ENCODE results near the gene RANBP17. TPM values are rescaled to one million over a fixed set of nuclear protein-coding genes. Genes with fewer than 3 reads are reported as not detected.

The RANBP17 gene
- total and polyA plus RNA-seq, 4 experiments from 2014 or later, result not detected

- Mint-ChIP-seq H3K4me3 (no peak overlapping the region), H3K27ac (no peak overlapping the region), H3K9me3 (peaks cover 0 to 10% (median 2%) of the 10 kb centered on the region in 8 donors), H3K27me3 (peaks cover 0 to 1% of the 10 kb centered on the region in 2 donors), H3K36me3 (no peaks in the 10 kb centered on the region), H3K4me1 (no peaks in the 10 kb centered on the region)
- H3K4me3 ChIP-seq (ENCODE audit: low read length in 2 of 2), result no peak overlapping the region
- H3K27ac ChIP-seq (ENCODE audit: low read depth, low read length), result no peak overlapping the region
- no peaks in the 10 kb centered on the region for H3K9me3 ChIP-seq (ENCODE audit: control insufficient read depth in 1 of 2, low read length in 2 of 2)
- ChIA-PET POLR2A (ENCODE audit: partially characterized antibody) (no interaction called here), CTCF (ENCODE audit: partially characterized antibody) (interaction anchor here (0.6 to 1.6 kb wide), 2 partner anchors 355 to 399 kb away, joined by 3 read pairs; no protein-coding TSS in a partner anchor)
- intact Hi-C loops (cut with micrococcal nuclease), result loop anchor here (5.0 kb wide), 1 partner anchor 356 kb away; no protein-coding TSS in a partner anchor
- H3K36me3 ChIP-seq (ENCODE audit: insufficient read depth, low read length), result no peaks in the 10 kb centered on the region
- H3K4me1 ChIP-seq (ENCODE audit: insufficient read depth, low read length), result no peaks in the 10 kb centered on the region
- no peak for DNase-seq
- no peaks in the 10 kb centered on the region for H3K27me3 ChIP-seq (ENCODE audit: insufficient read depth, low read length)
Observed at GRCh38 chr5:170986598-170986997, 124.8 kb downstream of the RANBP17 start.

GRCh38 chr5:170993476-170993875 is 131.7 kb downstream of the RANBP17 start:
- Mint-ChIP-seq H3K27me3 (peaks cover 0 to 2% of the 10 kb centered on the region in 2 donors), H3K36me3 (no peaks in the 10 kb centered on the region), H3K4me1 (no peaks in the 10 kb centered on the region), H3K27ac (no peak overlapping the region), H3K9me3 (peaks cover 0 to 2% (median 0%) of the 10 kb centered on the region in 8 donors), H3K4me3 (no peak overlapping the region)
- H3K27ac ChIP-seq (ENCODE audit: low read depth, low read length), result no peak overlapping the region
- CTCF ChIA-PET (ENCODE audit: partially characterized antibody), result no interaction called here
- H3K36me3 ChIP-seq (ENCODE audit: insufficient read depth, low read length), result no peaks in the 10 kb centered on the region
- no peaks in the 10 kb centered on the region for H3K9me3 ChIP-seq (ENCODE audit: control insufficient read depth in 1 of 2, low read length in 2 of 2)
- DNase-seq, result no peak
- intact Hi-C loops (cut with micrococcal nuclease), result no loop called here
- no peaks in the 10 kb centered on the region for H3K27me3 ChIP-seq (ENCODE audit: insufficient read depth, low read length)
- no peak overlapping the region for H3K4me3 ChIP-seq (ENCODE audit: low read length in 2 of 2)
- H3K4me1 ChIP-seq (ENCODE audit: insufficient read depth, low read length), result no peaks in the 10 kb centered on the region
- POLR2A ChIA-PET (ENCODE audit: partially characterized antibody), result no interaction called here

- H3K9me3 Mint-ChIP-seq, result peaks cover 2 to 10% (median 5%) of the 10 kb centered on the region in 8 donors
- H3K27ac ChIP-seq (ENCODE audit: low read depth, low read length), result no peak overlapping the region
- H3K4me1 Mint-ChIP-seq, result no peaks in the 10 kb centered on the region
- no peaks in the 10 kb centered on the region for H3K36me3 Mint-ChIP-seq
- POLR2A ChIA-PET (ENCODE audit: partially characterized antibody), result no interaction called here
- no peak overlapping the region for H3K4me3 ChIP-seq (ENCODE audit: low read length in 2 of 2)
- no peak overlapping the region for H3K4me3 Mint-ChIP-seq
- no peak overlapping the region for H3K27ac Mint-ChIP-seq
- intact Hi-C loops (cut with micrococcal nuclease), result no loop called here
- CTCF ChIA-PET (ENCODE audit: partially characterized antibody), result no interaction called here
- H3K27me3 Mint-ChIP-seq, result no peaks in the 10 kb centered on the region
- no peaks in the 10 kb centered on the region for H3K4me1 ChIP-seq (ENCODE audit: insufficient read depth, low read length)
- no peaks in the 10 kb centered on the region for H3K36me3 ChIP-seq (ENCODE audit: insufficient read depth, low read length)
- H3K9me3 ChIP-seq (ENCODE audit: control insufficient read depth in 1 of 2, low read length in 2 of 2), result no peaks in the 10 kb centered on the region
- H3K27me3 ChIP-seq (ENCODE audit: insufficient read depth, low read length), result no peaks in the 10 kb centered on the region
- no peak for DNase-seq
Observed at GRCh38 chr5:171010086-171010485, 148.3 kb downstream of the RANBP17 start.

- no peaks in the 10 kb centered on the region for H3K9me3 ChIP-seq (ENCODE audit: control insufficient read depth in 1 of 2, low read length in 2 of 2)
- H3K27ac ChIP-seq (ENCODE audit: low read depth, low read length), result no peak overlapping the region
- no peaks in the 10 kb centered on the region for H3K4me1 Mint-ChIP-seq
- H3K36me3 Mint-ChIP-seq, result no peaks in the 10 kb centered on the region
- H3K4me3 ChIP-seq (ENCODE audit: low read length in 2 of 2), result no peak overlapping the region
- intact Hi-C loops (cut with micrococcal nuclease), result no loop called here
- H3K36me3 ChIP-seq (ENCODE audit: insufficient read depth, low read length), result no peaks in the 10 kb centered on the region
- no peaks in the 10 kb centered on the region for H3K27me3 Mint-ChIP-seq
- H3K27ac Mint-ChIP-seq, result no peak overlapping the region
- DNase-seq, result no peak
- peaks cover 2 to 10% (median 5%) of the 10 kb centered on the region in 8 donors for H3K9me3 Mint-ChIP-seq
- POLR2A ChIA-PET (ENCODE audit: partially characterized antibody), result no interaction called here
- no peaks in the 10 kb centered on the region for H3K4me1 ChIP-seq (ENCODE audit: insufficient read depth, low read length)
- H3K27me3 ChIP-seq (ENCODE audit: insufficient read depth, low read length), result no peaks in the 10 kb centered on the region
- CTCF ChIA-PET (ENCODE audit: partially characterized antibody), result no interaction called here
- no peak overlapping the region for H3K4me3 Mint-ChIP-seq
Observed at GRCh38 chr5:171010816-171011215, 149.0 kb downstream of the RANBP17 start.

- ChIA-PET CTCF (ENCODE audit: partially characterized antibody) (no interaction called here), POLR2A (ENCODE audit: partially characterized antibody) (no interaction called here)
- Histone ChIP-seq H3K4me1 (ENCODE audit: insufficient read depth, low read length) (no peaks in the 10 kb centered on the region), H3K27ac (ENCODE audit: low read depth, low read length) (no peak overlapping the region), H3K9me3 (ENCODE audit: control insufficient read depth in 1 of 2, low read length in 2 of 2) (peaks cover 0 to 4% of the 10 kb centered on the region in 2 donors), H3K4me3 (ENCODE audit: low read length in 2 of 2) (no peak overlapping the region), H3K36me3 (ENCODE audit: insufficient read depth, low read length) (no peaks in the 10 kb centered on the region), H3K27me3 (ENCODE audit: insufficient read depth, low read length) (no peaks in the 10 kb centered on the region)
- Mint-ChIP-seq H3K4me3 (no peak overlapping the region), H3K36me3 (no peaks in the 10 kb centered on the region), H3K27ac (no peak overlapping the region), H3K4me1 (no peaks in the 10 kb centered on the region), H3K9me3 (peaks cover 0 to 15% (median 7%) of the 10 kb centered on the region in 8 donors), H3K27me3 (no peaks in the 10 kb centered on the region)
- intact Hi-C loops (cut with micrococcal nuclease), result no loop called here
- no peak for DNase-seq
Observed at GRCh38 chr5:171023508-171023907, 161.7 kb downstream of the RANBP17 start.

- H3K27ac Mint-ChIP-seq, result no peak overlapping the region
- H3K36me3 Mint-ChIP-seq, result no peaks in the 10 kb centered on the region
- H3K4me3 ChIP-seq (ENCODE audit: low read length in 2 of 2), result no peak overlapping the region
- peaks cover 0 to 15% (median 7%) of the 10 kb centered on the region in 8 donors for H3K9me3 Mint-ChIP-seq
- ChIA-PET CTCF (ENCODE audit: partially characterized antibody) (no interaction called here), POLR2A (ENCODE audit: partially characterized antibody) (no interaction called here)
- no peaks in the 10 kb centered on the region for H3K36me3 ChIP-seq (ENCODE audit: insufficient read depth, low read length)
- H3K9me3 ChIP-seq (ENCODE audit: control insufficient read depth in 1 of 2, low read length in 2 of 2), result peaks cover 0 to 4% of the 10 kb centered on the region in 2 donors
- no peaks in the 10 kb centered on the region for H3K4me1 Mint-ChIP-seq
- H3K27me3 Mint-ChIP-seq, result no peaks in the 10 kb centered on the region
- no peaks in the 10 kb centered on the region for H3K4me1 ChIP-seq (ENCODE audit: insufficient read depth, low read length)
- intact Hi-C loops (cut with micrococcal nuclease), result no loop called here
- no peaks in the 10 kb centered on the region for H3K27me3 ChIP-seq (ENCODE audit: insufficient read depth, low read length)
- no peak overlapping the region for H3K27ac ChIP-seq (ENCODE audit: low read depth, low read length)
- no peak for DNase-seq
- H3K4me3 Mint-ChIP-seq, result no peak overlapping the region
Observed at GRCh38 chr5:171024084-171024483, 162.3 kb downstream of the RANBP17 start.

GRCh38 chr5:171029401-171029800 is 167.6 kb downstream of the RANBP17 start:
- intact Hi-C loops (cut with micrococcal nuclease), result no loop called here
- DNase-seq, result no peak
- Histone ChIP-seq H3K27ac (ENCODE audit: low read depth, low read length) (no peak overlapping the region), H3K4me1 (ENCODE audit: insufficient read depth, low read length) (no peaks in the 10 kb centered on the region), H3K36me3 (ENCODE audit: insufficient read depth, low read length) (no peaks in the 10 kb centered on the region), H3K4me3 (ENCODE audit: low read length in 2 of 2) (no peak overlapping the region), H3K9me3 (ENCODE audit: control insufficient read depth in 1 of 2, low read length in 2 of 2) (no peaks in the 10 kb centered on the region), H3K27me3 (ENCODE audit: insufficient read depth, low read length) (no peaks in the 10 kb centered on the region)
- POLR2A ChIA-PET (ENCODE audit: partially characterized antibody), result no interaction called here
- H3K4me1 Mint-ChIP-seq, result no peaks in the 10 kb centered on the region
- no peaks in the 10 kb centered on the region for H3K27me3 Mint-ChIP-seq
- H3K4me3 Mint-ChIP-seq, result no peak overlapping the region
- H3K27ac Mint-ChIP-seq, result no peak overlapping the region
- peaks cover 0 to 4% (median 3%) of the 10 kb centered on the region in 8 donors for H3K9me3 Mint-ChIP-seq
- no peaks in the 10 kb centered on the region for H3K36me3 Mint-ChIP-seq
- CTCF ChIA-PET (ENCODE audit: partially characterized antibody), result no interaction called here

GRCh38 chr5:171031977-171032376 is 170.2 kb downstream of the RANBP17 start:
- Histone ChIP-seq H3K4me1 (ENCODE audit: insufficient read depth, low read length) (no peaks in the 10 kb centered on the region), H3K27me3 (ENCODE audit: insufficient read depth, low read length) (no peaks in the 10 kb centered on the region), H3K9me3 (ENCODE audit: control insufficient read depth in 1 of 2, low read length in 2 of 2) (no peaks in the 10 kb centered on the region), H3K4me3 (ENCODE audit: low read length in 2 of 2) (no peak overlapping the region), H3K27ac (ENCODE audit: low read depth, low read length) (no peak overlapping the region), H3K36me3 (ENCODE audit: insufficient read depth, low read length) (no peaks in the 10 kb centered on the region)
- Mint-ChIP-seq H3K27ac (no peak overlapping the region), H3K27me3 (peaks cover 0 to 2% of the 10 kb centered on the region in 2 donors), H3K36me3 (no peaks in the 10 kb centered on the region), H3K4me3 (no peak overlapping the region), H3K4me1 (no peaks in the 10 kb centered on the region), H3K9me3 (peaks cover 0 to 2% (median 0%) of the 10 kb centered on the region in 8 donors)
- no peak for DNase-seq
- ChIA-PET CTCF (ENCODE audit: partially characterized antibody) (no interaction called here), POLR2A (ENCODE audit: partially characterized antibody) (no interaction called here)
- intact Hi-C loops (cut with micrococcal nuclease), result no loop called here
